CD4-positive, alpha-beta T cell treated with Interferon alpha-2 for 1 hour (primary cell): ENCODE results near the gene NOP56.
"Not testable (repeated sequence)": the region's sequence is repeated elsewhere in the genome, so short reads cannot be mapped to it uniquely, and the experiment has no call there.

Source experiments
- DNase-seq, 2 donors: peaks; one replicate each; pipeline ENCODE4 v3.0.0-alpha.2; 2020 to 2022

NOP56 gene

GRCh38 chr20:2687514-2687913 is 35.1 kb downstream of the NOP56 start:
- DNase-seq: no peak

GRCh38 chr20:2688041-2688591 is 35.7 kb downstream of the NOP56 start:
- peak; percentile 77 to 84 for DNase-seq

GRCh38 chr20:2690213-2690612 is 37.8 kb downstream of the NOP56 start:
- DNase-seq: no peak

- DNase-seq: no peak
These were observed 38.3 kb downstream of the NOP56 start for GRCh38 chr20:2690718-2691117.

- DNase-seq: no peak
These were observed 38.7 kb downstream of the NOP56 start for GRCh38 chr20:2691127-2691526.

GRCh38 chr20:2691663-2692035 is 39.2 kb downstream of the NOP56 start:
- no peak for DNase-seq

GRCh38 chr20:2692036-2692885 is 39.8 kb downstream of the NOP56 start, which contains the start of gene EBF4:
EBF4 (plus strand) TSS chr20:2692780; CDS start chr20:2693646, 866 bp downstream.
- peak; percentile 22 to 49 for DNase-seq

GRCh38 chr20:2692886-2693285 is 40.5 kb downstream of the NOP56 start:
- no peak for DNase-seq

GRCh38 chr20:2693286-2694007 is 41.0 kb downstream of the NOP56 start:
- peak; percentile 43 to 68 for DNase-seq

GRCh38 chr20:2694008-2694471 is 41.6 kb downstream of the NOP56 start:
- DNase-seq: no peak

- DNase-seq: no peak
These were observed 42.1 kb downstream of the NOP56 start for GRCh38 chr20:2694519-2694918.

- no peak for DNase-seq
These were observed 43.0 kb downstream of the NOP56 start for GRCh38 chr20:2695206-2695983.

- DNase-seq: not testable (repeated sequence)
These were observed 43.6 kb downstream of the NOP56 start for GRCh38 chr20:2695984-2696525.

- no peak for DNase-seq
These were observed 44.2 kb downstream of the NOP56 start for GRCh38 chr20:2696646-2697045.

- no peak for DNase-seq
These were observed 45.3 kb downstream of the NOP56 start for GRCh38 chr20:2697768-2698167.

- no peak for DNase-seq
These were observed 45.9 kb downstream of the NOP56 start for GRCh38 chr20:2698186-2698817.

- no peak for DNase-seq
These were observed 46.5 kb downstream of the NOP56 start for GRCh38 chr20:2698912-2699311.

GRCh38 chr20:2699775-2700413 is 47.5 kb downstream of the NOP56 start:
- DNase-seq: no peak

- DNase-seq: no peak
These were observed 48.6 kb downstream of the NOP56 start for GRCh38 chr20:2700913-2701620.

- DNase-seq: no peak
These were observed 49.2 kb downstream of the NOP56 start for GRCh38 chr20:2701671-2702081.
